GM21515 (cell line): Measurements from ENCODE around the gene NKIRAS1.
A peak's percentile ranks its signal among the peaks of the same experiment; 100 is the strongest.
"Not testable (repeated sequence)": the region's sequence is repeated elsewhere in the genome, so short reads cannot be mapped to it uniquely, and the experiment has no call there.

Source experiments
- ATAC-seq: cut with Tn5 transposase; IDR thresholded peaks from one replicate; pipeline ENCODE4 v1.9.1; 2021; ENCODE audit not compliant: unreplicated experiment

Gene NKIRAS1

GRCh38 chr3:23872330-23872729, 44.5 kb downstream of the NKIRAS1 start:
- no peak for ATAC-seq

DNA sequence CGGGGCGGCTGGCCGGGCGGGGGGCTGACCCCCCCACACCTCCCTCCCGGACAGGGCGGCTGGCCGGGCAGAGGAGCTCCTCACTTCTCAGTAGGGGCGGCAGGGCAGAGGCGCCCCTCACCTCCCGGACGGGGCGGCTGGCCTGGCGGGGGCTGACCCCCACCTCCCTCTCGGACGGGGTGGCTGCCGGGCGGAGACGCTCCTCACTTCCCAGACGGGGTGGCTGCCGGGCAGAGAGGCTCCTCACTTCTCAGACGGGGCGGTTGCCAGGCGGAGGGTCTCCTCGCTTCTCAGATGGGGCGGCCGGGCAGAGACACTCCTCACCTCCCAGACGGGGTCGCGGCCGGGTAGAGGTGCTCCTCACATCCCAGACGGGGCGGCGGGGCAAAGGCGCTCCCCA, 45.4 kb downstream of the NKIRAS1 start:
- ATAC-seq = not testable (repeated sequence)

GRCh38 chr3:23870663-23871043, 46.1 kb downstream of the NKIRAS1 start:
- ATAC-seq = not testable (repeated sequence)

DNA sequence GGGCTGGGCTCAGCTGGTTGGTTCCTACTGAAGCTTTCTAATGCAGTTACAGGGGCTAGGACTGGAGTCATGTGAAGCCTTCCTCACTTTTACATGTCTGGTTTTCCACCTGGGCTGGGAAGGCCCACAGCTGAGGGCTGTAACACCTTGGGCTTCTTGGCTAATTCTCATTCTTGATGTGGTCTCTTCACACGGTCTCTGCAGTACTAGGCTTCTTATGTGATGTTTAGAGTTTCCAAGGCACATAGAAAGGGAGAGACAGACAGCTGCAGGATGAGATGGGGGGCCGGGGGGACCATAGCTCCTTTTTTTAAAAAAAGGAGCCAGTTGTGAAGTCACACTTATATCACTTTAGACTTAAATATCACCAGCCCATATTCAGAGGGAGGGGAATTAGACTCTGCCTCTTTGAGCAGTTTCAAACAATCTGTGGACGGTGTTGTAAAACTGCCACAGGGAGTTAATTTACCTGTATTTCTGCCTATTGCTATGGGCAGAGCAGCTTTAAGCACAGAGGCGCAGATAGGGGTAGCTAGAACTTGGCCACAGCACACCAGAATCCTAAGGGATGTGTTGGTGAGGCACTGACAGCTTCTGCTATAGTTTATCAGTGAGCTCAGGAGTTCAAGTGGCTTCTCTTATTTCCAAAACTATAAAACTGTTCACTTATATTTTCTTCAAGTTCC, 46.7 kb downstream of the NKIRAS1 start:
- ATAC-seq = no peak

GRCh38 chr3:23867838-23868237, 49.0 kb downstream of the NKIRAS1 start:
- no peak for ATAC-seq

DNA sequence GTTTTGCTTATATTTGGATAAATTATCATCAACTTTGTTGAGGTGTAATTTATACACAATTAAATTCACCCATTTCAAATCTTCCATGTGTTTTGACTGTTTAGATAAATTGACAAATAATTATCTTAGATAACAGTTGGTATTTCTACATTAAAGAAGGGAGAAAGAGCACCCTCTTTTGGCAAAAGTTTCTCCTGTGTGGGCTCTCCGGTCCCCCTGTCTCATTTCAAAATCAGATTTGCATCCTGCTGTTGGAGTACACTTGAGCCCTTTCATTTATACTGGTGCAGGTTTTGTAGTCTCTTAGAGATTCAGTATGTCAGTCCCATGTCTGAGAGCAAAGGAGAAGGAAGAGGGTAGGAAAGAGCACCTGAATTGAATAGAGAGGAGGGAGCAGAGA, 49.4 kb downstream of the NKIRAS1 start:
- no peak for ATAC-seq

- peak; percentile 80 for ATAC-seq
Measured at GRCh38 chr3:23865595-23866396, 51.0 kb downstream of the NKIRAS1 start.

DNA sequence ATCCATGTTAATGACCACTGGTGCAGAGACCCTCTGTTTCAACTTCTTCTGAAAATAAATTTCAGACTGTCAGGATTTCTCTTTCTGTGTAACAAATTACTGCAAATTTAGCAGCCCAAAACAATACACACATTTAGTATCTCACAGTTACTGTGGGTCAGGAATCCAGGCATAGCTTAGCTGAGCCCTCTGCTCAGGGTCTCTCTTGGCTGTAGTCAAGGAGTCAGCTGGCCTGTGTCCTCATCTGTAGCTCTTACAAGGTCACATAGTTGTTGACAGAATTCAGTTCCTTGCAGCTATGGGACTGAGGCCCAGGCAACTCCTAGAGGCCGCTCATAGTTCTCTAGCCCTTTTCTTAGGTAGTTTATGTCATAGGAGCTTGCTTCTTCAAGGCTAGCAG, 51.9 kb downstream of the NKIRAS1 start:
- ATAC-seq = no peak

GRCh38 chr3:23863060-23863459, 53.7 kb downstream of the NKIRAS1 start:
- no peak for ATAC-seq

- ATAC-seq = no peak
Measured at GRCh38 chr3:23861689-23862088, 55.1 kb downstream of the NKIRAS1 start.

DNA sequence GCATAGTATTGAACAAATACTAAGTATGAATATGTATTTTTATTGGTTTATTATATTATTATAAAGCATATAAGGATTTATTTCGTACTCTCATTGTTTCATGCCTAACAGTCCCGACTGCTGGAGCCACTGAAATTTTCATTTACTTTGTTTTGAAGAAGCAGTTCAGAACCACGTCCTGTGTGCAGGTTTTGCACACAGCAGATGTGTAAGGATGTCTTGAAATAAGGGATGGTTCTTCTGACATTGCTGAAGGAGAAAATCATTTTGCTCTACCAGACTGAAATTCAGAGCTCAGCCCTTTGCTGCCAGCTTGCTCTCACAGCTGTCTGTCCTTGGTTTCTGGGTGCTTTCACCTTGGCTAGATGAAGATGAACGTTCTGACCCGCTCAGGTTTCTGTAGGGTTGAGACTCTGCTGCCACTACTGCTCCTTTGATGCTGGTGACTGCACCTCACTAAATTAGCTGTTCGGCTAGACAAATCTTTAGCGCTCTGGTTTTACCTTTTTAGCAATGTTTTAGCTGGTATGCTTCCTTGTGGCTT, 56.9 kb downstream of the NKIRAS1 start:
- no peak for ATAC-seq

DNA sequence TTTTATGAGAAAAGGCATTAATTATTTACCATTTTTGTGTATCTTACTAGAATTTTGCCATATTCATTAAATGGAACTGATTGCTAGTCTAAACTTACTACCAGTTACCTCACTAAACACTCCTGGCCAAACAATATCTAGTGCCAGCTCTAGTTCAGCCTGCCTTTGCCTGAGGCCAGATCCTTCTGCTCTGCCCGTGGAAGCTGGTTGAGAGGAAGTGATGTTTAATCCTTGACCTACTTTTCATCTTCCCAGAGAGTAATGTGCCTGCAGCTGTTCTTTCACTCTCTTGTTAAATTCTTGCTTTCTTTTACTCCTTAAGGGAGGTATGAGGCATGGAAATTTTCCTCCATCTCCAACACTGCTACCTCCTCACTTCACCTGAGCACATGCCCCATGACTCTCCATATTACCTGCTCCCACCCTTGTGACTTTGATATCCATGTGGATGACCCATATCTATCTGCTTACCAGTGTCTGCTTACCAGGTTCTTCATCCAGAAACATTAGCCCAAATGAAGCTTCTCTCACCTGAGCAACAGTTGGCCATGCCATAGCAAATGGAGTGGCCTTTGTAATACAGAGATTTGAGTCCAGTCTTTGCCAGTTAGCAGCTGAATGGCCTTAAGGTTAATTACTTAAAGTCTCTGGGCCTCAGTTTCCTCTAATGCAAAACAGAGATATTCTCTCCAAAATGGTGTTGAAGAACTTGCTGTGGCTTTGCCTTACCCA, 57.6 kb downstream of the NKIRAS1 start:
- ATAC-seq = no peak

GRCh38 chr3:23856286-23856685, 60.5 kb downstream of the NKIRAS1 start:
- no peak for ATAC-seq

DNA sequence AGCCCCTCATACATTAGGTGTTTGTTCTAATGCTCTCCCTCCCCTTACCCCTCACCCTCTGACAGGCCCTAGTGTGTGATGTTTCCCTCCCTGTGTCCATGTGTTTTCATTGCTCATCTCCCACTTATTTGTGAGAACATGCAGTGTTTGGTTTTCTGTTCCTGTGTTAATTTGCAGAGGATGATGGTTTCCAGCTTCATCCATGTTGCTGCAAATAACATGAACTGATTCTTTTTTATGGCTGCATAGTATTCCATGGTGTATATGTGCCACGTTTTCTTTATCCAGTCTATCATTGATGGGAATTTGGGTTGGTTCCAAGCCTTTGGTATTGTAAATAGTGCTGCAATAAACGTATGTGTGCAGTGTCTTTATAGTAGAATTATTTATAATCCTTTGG, 67.3 kb downstream of the NKIRAS1 start:
- not testable (repeated sequence) for ATAC-seq

DNA sequence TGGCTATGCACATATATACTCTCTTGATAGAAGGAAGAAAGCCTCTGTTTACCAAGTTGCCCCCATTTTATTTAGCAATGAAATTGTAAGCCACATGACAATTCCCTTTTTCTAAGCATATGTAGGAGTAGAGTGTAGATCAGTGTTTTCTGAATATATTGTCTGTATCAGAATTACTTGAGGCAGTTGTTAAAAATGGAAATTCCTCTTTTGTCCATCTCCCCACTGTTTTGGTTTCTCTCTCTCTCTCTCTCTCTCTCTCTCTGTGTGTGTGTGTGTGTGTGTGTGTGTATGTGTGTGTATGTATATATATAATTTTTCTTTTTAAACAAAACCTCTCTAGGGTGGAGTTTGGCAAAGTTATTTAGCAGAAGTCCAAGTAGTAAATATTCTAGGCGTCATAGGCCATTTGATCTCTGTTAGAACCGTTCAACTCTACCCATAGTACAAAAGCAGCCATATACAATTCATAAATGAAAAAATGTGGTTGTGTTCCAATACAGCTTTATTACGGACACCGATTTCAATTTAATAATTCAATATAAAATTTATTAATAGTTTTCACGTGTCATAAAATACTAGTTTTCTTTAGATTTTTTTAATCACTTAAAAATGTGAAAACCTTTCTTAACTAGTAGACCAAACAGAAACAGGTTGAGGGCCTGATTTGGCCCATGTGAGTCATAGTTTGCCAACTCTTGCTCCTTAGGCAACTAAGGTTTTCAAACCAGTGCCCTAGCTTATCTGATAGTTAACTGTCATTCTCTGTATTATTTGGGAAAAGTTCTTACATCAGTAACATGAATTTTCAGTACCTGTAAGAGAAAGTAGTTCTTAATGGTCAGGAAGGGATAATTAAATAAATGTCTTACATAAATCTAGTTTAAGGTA, 71.2 kb downstream of the NKIRAS1 start:
- no peak for ATAC-seq

GRCh38 chr3:23843869-23844268, 72.9 kb downstream of the NKIRAS1 start:
- no peak for ATAC-seq
